MCF 10A (cell line): ENCODE results near the gene SIVA1. TPM values are rescaled to one million over a fixed set of nuclear protein-coding genes. Genes with fewer than 3 reads are reported as not detected.

Experiments
- BruUV-seq: library from RNA; stranded (reverse); fragments of 400-500 nt; replicated peaks from 2 replicates; lab custom pipeline; 2021; lab: Mats Ljungman, UMichigan
- CTCF ChIA-PET: fragments of 300-600 bp; sonication (Branson Sonifier 250); formaldehyde crosslinking; extraction: SDS; loops from one replicate; lab custom pipeline; 2021; ENCODE audit warnings: antibody characterized with exemption, inconsistent platforms; lab: Yijun Ruan, JAX
- POLR2A ChIA-PET: fragments of 300-600, 350-650 bp; sonication (Branson Sonifier 250); formaldehyde crosslinking; extraction: SDS; loops from one replicate; lab custom pipeline; 2020; ENCODE audit warnings: antibody characterized with exemption, inconsistent platforms; lab: Yijun Ruan, JAX
- DNase-seq: peaks from one replicate; pipeline ENCODE4 v3.0.0-alpha.2; 2018; ENCODE audit not compliant: unreplicated experiment
- H3K27ac Mint-ChIP-seq: one replicate; pipeline ENCODE4 v1.8.0; 2022; ENCODE audit warnings: mild to moderate bottlenecking, low read depth, mixed read lengths; ENCODE audit not compliant: unreplicated experiment
- H3K27me3 Mint-ChIP-seq: one replicate; pipeline ENCODE4 v1.8.0; 2022; ENCODE audit warnings: mixed read lengths; ENCODE audit not compliant: insufficient read depth, unreplicated experiment
- H3K36me3 Mint-ChIP-seq: one replicate; pipeline ENCODE4 v1.8.0; 2022; ENCODE audit warnings: mild to moderate bottlenecking, moderate library complexity, mixed read lengths; ENCODE audit not compliant: insufficient read depth, unreplicated experiment
- H3K4me1 Mint-ChIP-seq: one replicate; pipeline ENCODE4 v1.8.0; 2022; ENCODE audit warnings: mixed read lengths; ENCODE audit not compliant: insufficient read depth, unreplicated experiment
- H3K4me3 Mint-ChIP-seq: one replicate; pipeline ENCODE4 v1.8.0; 2022; ENCODE audit warnings: mild to moderate bottlenecking, moderate library complexity, mixed read lengths; ENCODE audit not compliant: unreplicated experiment
- H3K9me3 Mint-ChIP-seq: one replicate; pipeline ENCODE4 v1.8.0; 2022; ENCODE audit warnings: mixed read lengths; ENCODE audit not compliant: unreplicated experiment
- CTCF ChIP-seq: fragments of 200-600 bp; IDR thresholded peaks from one replicate; pipeline ENCODE4 v1.8.0; 2022; ENCODE audit warnings: antibody characterized with exemption, mild to moderate bottlenecking; ENCODE audit not compliant: unreplicated experiment
- intact Hi-C: fragments of 100-400 bp; cut with micrococcal nuclease; formaldehyde crosslinking; loops from 2 replicates; pipeline ENCODE4 v1.14.1; 2022
- total RNA-seq: library from RNA; stranded (reverse); gene quantifications from 2 replicates; pipeline ENCODE4 v1.2.3, GENCODE V29; 2022

SIVA1 gene
- total RNA-seq, 1 experiment from 2014 or later = 63.3 TPM

GRCh38 chr14:104784218-104784568, 31.2 kb downstream of the SIVA1 start:
- H3K4me1 Mint-ChIP-seq = no peaks in the 10 kb centered on the region
- no peak for DNase-seq
- no peaks in the 10 kb centered on the region for H3K27me3 Mint-ChIP-seq
- peaks cover 7% of the 10 kb centered on the region for H3K36me3 Mint-ChIP-seq
- intact Hi-C loops = no loop called here
- POLR2A ChIA-PET = no interaction called here
- no peaks in the 10 kb centered on the region for H3K9me3 Mint-ChIP-seq
- H3K4me3 Mint-ChIP-seq = no peak overlapping the region
- CTCF ChIA-PET = interaction anchor here (0.6 to 1.1 kb wide), 2 partner anchors 89 to 503 kb away, joined by 3 to 4 read pairs; no protein-coding TSS in a partner anchor
- no peak overlapping the region for H3K27ac Mint-ChIP-seq
- no TSS peak for BruUV-seq
- TF ChIP-seq CTCF = no peak

GRCh38 chr14:104784846-104785707, 32.1 kb downstream of the SIVA1 start:
- POLR2A ChIA-PET = no interaction called here
- Mint-ChIP-seq H3K4me1 (no peaks in the 10 kb centered on the region), H3K27me3 (no peaks in the 10 kb centered on the region), H3K36me3 (peaks cover 7% of the 10 kb centered on the region), H3K27ac (no peak overlapping the region), H3K4me3 (no peak overlapping the region), H3K9me3 (no peaks in the 10 kb centered on the region)
- TF ChIP-seq CTCF = no peak
- no TSS peak for BruUV-seq
- CTCF ChIA-PET = interaction anchor here (1.1 kb wide), 1 partner anchor 90 kb away, joined by 4 read pairs; no protein-coding TSS in a partner anchor
- no peak for DNase-seq
- intact Hi-C loops = no loop called here

DNA sequence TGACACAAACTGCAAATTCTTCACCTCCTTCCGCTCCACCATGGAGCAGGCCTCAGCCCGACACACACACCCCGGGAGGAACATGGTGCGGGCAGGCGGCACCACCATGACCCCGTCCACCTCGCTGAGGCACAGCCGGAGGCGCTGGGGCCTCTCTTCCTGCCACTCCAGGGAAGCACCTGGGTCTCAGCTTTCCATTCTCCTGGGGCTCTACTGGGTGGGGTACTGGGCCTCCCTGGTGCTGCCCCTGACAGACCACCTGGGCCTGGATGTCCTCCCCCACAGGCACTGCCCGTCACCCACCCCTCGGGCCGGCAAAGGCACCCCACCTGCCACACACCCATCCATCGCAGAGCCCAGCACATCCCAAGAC, 32.7 kb downstream of the SIVA1 start:
- Mint-ChIP-seq H3K36me3 (peaks cover 5% of the 10 kb centered on the region), H3K9me3 (no peaks in the 10 kb centered on the region), H3K4me1 (no peaks in the 10 kb centered on the region), H3K27me3 (no peaks in the 10 kb centered on the region), H3K4me3 (no peak overlapping the region), H3K27ac (no peak overlapping the region)
- TF ChIP-seq CTCF = no peak
- no TSS peak for BruUV-seq
- CTCF ChIA-PET = no interaction called here
- DNase-seq = no peak
- POLR2A ChIA-PET = no interaction called here
- intact Hi-C loops = no loop called here

GRCh38 chr14:104786091-104786586, 33.2 kb downstream of the SIVA1 start:
- POLR2A ChIA-PET = no interaction called here
- intact Hi-C loops = no loop called here
- no peak for TF ChIP-seq CTCF
- peaks cover 5% of the 10 kb centered on the region for H3K36me3 Mint-ChIP-seq
- H3K27me3 Mint-ChIP-seq = no peaks in the 10 kb centered on the region
- CTCF ChIA-PET = interaction anchor here (1.0 kb wide), 1 partner anchor 17 kb away, joined by 3 read pairs; no protein-coding TSS in a partner anchor
- no peak overlapping the region for H3K4me3 Mint-ChIP-seq
- no peaks in the 10 kb centered on the region for H3K9me3 Mint-ChIP-seq
- no peak for DNase-seq
- H3K4me1 Mint-ChIP-seq = peaks cover 2% of the 10 kb centered on the region
- no TSS peak for BruUV-seq
- H3K27ac Mint-ChIP-seq = no peak overlapping the region
